ENCODE results near the gene RPA4.
"Not testable (repeated sequence)": the region's sequence is repeated elsewhere in the genome, so short reads cannot be mapped to it uniquely, and the experiment has no call there.

The RPA4 gene

GRCh38 chrX:96883608-96884007 is at the start of gene RPA4:
Gene RPA4, plus strand, starts transcription at chrX:96883908. Its CDS starts 403 bp downstream, at chrX:96884311.
- DNase-seq = no peak
- Histone ChIP-seq H3K27ac (no peak within 1 kb of the TSS), H3K9me3 (ENCODE audit: severe bottlenecking) (no peaks in the 10 kb centered on the region), H3K4me3 (ENCODE audit: low read depth, low read length) (no peak within 1 kb of the TSS), H3K27me3 (ENCODE audit: insufficient read depth, low read depth, severe bottlenecking) (no peaks in the 10 kb centered on the region), H3K36me3 (no peaks in the 10 kb centered on the region)
- no peak for TF ChIP-seq CTCF (IDR thresholded peaks at IDR 0.05; ENCODE audit: low read depth, low read length)

- Histone ChIP-seq H3K27ac (no peak overlapping the region), H3K36me3 (no peaks in the 10 kb centered on the region), H3K9me3 (ENCODE audit: severe bottlenecking) (no peaks in the 10 kb centered on the region), H3K4me3 (ENCODE audit: low read depth, low read length) (no peak overlapping the region), H3K27me3 (ENCODE audit: insufficient read depth, low read depth, severe bottlenecking) (no peaks in the 10 kb centered on the region)
- no peak for TF ChIP-seq CTCF (IDR thresholded peaks at IDR 0.05; ENCODE audit: low read depth, low read length)
- DNase-seq = no peak
Measured at GRCh38 chrX:96834137-96834536, 49.6 kb upstream of the RPA4 start.

- H3K27ac ChIP-seq = no peak overlapping the region
- DNase-seq = no peak
- no peak for TF ChIP-seq CTCF (IDR thresholded peaks at IDR 0.05; ENCODE audit: low read depth, low read length)
- H3K4me3 ChIP-seq (ENCODE audit: low read depth, low read length) = no peak overlapping the region
- no peaks in the 10 kb centered on the region for H3K36me3 ChIP-seq
- no peaks in the 10 kb centered on the region for H3K27me3 ChIP-seq (ENCODE audit: insufficient read depth, low read depth, severe bottlenecking)
- H3K9me3 ChIP-seq (ENCODE audit: severe bottlenecking) = no peaks in the 10 kb centered on the region
Measured at GRCh38 chrX:96835660-96836289, 47.9 kb upstream of the RPA4 start.

GRCh38 chrX:96837808-96838207 is 45.9 kb upstream of the RPA4 start:
- no peaks in the 10 kb centered on the region for H3K9me3 ChIP-seq (ENCODE audit: severe bottlenecking)
- H3K27ac ChIP-seq = no peak overlapping the region
- TF ChIP-seq CTCF (IDR thresholded peaks at IDR 0.05; ENCODE audit: low read depth, low read length) = no peak
- no peaks in the 10 kb centered on the region for H3K27me3 ChIP-seq (ENCODE audit: insufficient read depth, low read depth, severe bottlenecking)
- no peak overlapping the region for H3K4me3 ChIP-seq (ENCODE audit: low read depth, low read length)
- no peak for DNase-seq
- no peaks in the 10 kb centered on the region for H3K36me3 ChIP-seq

- Histone ChIP-seq H3K27me3 (ENCODE audit: insufficient read depth, low read depth, severe bottlenecking) (peaks cover 4% of the 10 kb centered on the region), H3K27ac (no peak overlapping the region), H3K36me3 (no peaks in the 10 kb centered on the region), H3K4me3 (ENCODE audit: low read depth, low read length) (no peak overlapping the region), H3K9me3 (ENCODE audit: severe bottlenecking) (no peaks in the 10 kb centered on the region)
- TF ChIP-seq CTCF (IDR thresholded peaks at IDR 0.05; ENCODE audit: low read depth, low read length) = no peak
- no peak for DNase-seq
Measured at GRCh38 chrX:96838537-96838936, 45.2 kb upstream of the RPA4 start.

GRCh38 chrX:96841325-96841724 is 42.4 kb upstream of the RPA4 start:
- Histone ChIP-seq H3K27me3 (ENCODE audit: insufficient read depth, low read depth, severe bottlenecking) (peaks cover 4% of the 10 kb centered on the region), H3K9me3 (ENCODE audit: severe bottlenecking) (no peaks in the 10 kb centered on the region)
- TF ChIP-seq CTCF (IDR thresholded peaks at IDR 0.05; ENCODE audit: low read depth, low read length) = no peak

GRCh38 chrX:96841866-96842265 is 41.8 kb upstream of the RPA4 start:
- H3K9me3 ChIP-seq (ENCODE audit: severe bottlenecking); DNase-seq; H3K27me3 ChIP-seq (ENCODE audit: insufficient read depth, low read depth, severe bottlenecking); H3K36me3 ChIP-seq; H3K27ac ChIP-seq; H3K4me3 ChIP-seq (ENCODE audit: low read depth, low read length): not testable (repeated sequence)

More at GRCh38 chrX:96841325-96841724, 42.4 kb upstream of the RPA4 start:
- Histone ChIP-seq H3K36me3 (no peaks in the 10 kb centered on the region), H3K4me3 (ENCODE audit: low read depth, low read length) (no peak overlapping the region), H3K27ac (no peak overlapping the region)
- no peak for DNase-seq

Data from WERI-Rb-1 (cell line).